ENCODE data around the gene ASF1B.
"Not testable (repeated sequence)": the region's sequence is repeated elsewhere in the genome, so short reads cannot be mapped to it uniquely, and the experiment has no call there.

ASF1B gene

DNA sequence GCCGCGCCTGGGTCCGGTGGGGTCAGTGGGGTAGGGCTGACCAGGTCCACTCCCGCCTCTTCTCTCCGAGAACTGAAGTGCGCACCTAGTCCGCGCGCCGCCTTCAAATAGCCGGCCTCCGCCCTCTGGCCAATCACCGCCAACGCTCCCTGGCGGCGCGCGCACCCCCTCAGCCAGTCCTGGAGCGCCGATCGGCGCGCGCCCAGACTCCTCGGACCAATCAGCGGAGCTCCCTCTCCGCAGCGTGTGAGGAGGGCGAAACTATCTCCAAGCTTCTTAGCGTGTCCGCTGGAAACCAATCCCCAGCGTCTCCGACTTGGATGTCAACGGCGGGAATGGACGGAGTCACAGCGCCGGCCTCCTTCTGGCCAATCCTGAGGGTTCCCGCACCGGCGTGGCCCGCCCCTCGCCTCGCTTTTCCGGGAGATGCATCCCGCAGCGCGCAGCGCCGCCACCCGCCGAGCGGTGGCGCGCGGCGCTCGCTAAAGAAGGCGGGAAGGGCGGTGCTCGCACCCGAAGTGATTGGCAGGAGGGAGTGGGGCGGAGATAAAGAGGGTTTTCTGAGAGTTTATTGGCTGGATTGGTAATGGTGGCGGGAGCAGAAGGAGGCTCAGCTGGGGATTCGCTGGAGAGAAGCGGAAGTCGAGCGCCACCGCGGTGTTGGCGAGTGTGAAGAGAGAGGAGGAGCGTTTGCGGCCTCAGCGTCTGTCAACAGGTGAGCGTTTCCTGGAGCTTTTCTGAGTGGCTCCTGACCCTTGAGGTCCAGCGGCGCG, at the start of gene ASF1B:
Gene ASF1B, minus strand, starts transcription at position 81 of the 773 bp plus-strand sequence. CDS start 133 bp downstream, outside the sequence.
- peak; percentile 100 for DNase-seq

DNA sequence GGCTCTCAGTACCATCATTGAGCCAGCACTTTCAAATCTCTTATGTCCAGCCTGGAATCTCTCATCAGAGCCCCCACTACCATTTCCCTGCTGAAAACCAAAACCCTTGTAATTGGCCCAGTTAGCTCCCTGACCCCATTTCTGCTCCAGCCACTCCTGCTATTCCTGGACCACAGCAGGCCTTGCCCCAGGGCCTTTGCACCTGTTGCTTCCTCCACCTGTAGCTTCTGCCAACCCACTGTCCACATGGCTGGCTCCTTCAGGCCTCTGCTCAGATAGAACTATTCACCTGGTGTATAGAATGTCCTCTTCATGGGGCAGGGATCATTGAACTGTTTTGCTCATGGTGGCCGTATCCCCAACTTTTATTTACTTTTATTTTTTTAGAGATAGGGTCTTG, 49.3 kb upstream of the ASF1B start:
- not testable (repeated sequence) for DNase-seq

DNA sequence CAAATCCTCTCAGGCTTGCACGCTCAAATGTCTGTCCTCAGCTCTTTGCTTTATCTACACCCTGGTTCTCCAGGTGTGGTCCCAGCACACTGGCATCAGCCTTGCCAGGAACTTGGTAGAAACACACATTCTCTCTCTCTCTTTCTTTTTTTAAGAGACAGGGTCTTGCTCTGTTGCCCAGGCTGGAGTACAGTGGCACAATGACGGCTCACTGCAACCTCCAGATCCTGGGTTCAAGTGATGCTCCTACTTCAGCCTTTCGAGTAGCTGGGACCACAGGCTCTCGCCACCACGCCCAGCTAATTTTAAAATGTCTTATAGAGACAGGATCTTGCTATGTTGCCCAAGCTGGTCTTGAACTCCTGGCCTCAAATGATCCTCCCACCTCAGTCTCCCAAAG, 48.8 kb upstream of the ASF1B start:
- DNase-seq: no peak

DNA sequence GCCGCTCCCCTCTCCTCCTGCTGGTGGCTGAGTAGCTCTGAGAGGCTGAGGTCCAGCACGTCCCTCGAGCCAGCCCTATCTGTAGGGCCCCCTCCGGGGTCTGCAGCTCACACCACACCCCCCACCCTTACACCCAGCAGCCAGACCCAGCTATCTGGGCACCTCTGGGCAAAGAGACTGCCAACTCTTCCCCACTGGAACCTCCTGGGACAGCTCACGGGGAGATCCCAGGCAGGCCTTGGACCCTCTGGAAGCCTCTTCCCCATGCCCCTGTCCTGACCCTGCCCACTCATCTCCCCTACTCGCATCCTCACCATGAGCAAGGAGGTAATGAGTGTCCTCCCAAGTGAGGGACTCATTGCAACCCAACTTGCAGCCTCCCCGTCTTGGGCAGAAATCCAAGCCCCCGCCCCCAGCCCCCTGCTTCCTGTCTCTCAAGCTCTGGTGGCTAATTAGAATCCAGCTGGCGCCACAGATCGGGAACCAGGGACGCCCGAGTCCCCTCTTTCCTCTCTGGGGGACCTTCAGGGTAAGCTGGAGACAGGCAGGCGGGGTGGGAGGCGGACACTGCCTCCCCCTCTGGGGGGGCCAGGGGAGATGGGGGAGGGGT, 47.5 kb upstream of the ASF1B start:
- DNase-seq: no peak

DNA sequence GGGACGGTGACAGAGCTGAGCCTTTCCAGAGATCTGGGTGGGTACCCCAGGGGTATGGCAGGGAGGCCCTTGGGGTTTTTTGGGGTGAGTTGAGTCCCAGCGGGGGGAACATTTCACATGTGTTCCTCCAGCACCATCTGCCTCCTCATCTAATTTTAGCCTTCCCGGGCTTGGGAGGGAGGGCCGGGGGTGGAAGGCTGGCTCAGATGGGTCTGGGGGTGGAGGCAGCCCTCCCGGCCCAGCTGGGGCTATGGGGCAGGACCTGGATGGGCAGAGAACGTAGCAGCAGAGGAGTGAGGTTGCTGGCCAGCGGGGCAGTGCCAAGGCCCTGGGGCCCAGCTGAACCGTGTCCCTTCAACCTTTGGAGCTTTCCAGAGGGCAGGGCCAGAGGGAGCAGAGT, 46.1 kb upstream of the ASF1B start:
- no peak for DNase-seq

DNA sequence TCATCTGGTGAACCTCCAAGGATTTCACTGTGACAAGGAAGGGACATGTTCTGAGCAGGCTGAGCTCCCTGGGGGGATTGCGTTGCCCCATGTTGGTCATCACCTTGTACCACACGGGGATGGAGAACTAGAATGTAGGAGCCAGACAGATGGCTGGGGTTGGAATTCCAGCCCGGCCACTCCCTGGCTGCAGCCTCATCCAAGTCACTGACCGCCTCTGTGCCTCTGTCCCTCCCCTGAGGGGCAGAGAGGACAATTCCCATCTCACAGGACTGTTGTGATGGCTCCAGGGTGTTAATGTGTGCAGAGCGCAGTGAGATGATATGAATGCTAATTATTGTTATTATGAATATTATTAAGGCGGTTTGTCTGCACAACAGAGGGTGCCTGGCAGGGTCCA, 45.5 kb upstream of the ASF1B start:
- no peak for DNase-seq

DNA sequence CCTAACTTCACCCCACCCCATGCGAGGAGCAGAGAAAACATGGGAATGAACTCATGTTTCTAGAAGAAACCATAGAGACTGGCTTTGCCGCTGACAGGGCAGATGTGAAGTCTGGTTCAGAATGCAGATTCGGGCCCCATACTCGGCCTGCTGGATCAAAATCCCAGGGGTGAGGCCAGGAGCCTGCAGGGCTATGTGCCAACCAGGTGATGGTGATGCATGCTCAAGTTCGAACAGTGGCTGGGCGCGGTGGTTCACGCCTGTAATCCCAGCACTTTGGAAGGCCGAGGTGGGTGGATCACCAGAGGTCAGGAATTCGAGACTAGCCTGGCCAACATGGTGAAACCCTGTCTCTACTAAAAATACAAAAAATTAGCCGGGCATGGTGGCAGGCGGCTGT, 44.8 kb upstream of the ASF1B start:
- not testable (repeated sequence) for DNase-seq

DNA sequence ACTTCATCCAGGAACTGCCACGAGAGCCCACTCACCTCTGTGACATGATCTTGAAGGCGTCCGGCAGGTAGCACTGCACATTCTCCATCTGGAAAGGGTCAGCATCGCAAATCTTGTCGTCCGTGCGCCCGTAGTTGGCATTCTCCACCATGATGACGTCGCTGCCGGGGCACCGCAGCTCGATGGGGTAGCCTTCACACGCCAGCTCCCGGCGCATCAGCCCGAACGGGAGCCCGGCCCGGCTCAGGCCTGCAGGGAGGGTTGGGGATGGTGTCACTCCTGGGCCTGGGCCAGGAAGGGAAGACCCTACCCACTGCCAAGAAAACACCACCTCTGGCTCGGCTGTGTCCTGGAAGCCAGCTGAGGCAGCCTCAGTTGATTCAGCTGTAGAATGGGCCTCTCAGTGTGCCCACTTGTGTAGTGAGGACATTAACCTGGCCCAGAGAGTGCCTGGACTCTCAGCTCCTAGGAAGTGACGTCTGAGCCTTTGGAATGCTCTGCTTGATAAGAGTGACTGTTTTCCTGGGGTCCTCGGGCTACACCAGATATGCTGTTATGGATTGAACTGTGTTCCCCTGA, 41.2 kb upstream of the ASF1B start:
- DNase-seq: no peak

DNA sequence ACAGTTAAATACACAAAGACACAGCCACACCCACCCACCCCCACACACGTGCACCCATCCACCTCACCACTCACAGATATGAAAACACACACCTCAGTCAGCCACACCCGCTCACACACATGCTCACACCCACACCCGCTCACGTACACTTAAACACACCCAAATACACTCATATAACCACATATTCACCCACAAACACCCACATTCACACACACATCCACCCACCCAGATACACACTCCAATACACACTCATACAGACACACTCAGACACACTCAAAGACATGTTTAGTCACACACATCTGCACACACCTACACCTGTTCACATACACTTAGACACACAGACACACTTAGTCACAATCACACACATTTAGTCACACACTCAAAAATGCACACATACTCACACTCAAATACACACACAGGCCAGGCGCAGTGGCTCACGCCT, 39.0 kb upstream of the ASF1B start:
- DNase-seq: no peak

DNA sequence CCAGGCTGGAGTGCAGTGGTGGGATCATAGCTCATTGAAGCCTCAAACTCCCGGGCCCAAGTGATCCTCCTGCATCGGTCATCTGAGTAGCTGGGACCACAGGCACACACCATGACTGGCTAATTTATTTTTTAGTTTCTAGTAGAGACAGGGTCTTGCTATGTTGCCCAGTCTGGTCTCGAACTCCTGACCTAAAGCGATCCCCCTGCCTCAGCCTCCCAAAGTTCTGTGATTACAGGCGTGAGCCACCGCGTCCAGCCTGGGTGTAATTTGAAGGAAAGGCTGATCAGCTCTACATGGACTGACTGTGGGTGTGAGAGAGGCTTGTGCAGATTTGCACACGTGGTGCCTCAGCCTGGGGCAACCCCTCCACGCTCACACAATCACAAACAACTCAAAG, 38.5 kb upstream of the ASF1B start:
- DNase-seq: no peak

DNA sequence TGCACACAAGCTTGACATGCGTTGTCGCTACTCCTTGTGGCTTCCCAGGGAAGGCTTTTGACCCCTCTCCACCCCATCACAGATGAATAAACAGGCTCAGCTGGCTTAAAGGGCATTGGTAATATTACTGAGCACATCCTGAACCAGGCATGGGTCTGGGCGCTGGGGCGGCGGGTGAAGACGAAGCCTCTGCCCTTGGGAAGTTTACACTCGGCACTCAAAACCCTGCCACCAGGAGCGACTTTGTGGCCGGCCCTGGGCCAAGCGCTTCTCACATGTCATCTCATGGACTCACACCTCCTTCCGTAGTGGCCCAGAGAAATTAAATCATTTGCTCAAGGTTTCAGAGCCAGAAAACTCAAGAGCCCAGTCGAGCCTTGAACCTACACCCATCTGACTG, 32.6 kb upstream of the ASF1B start:
- DNase-seq: no peak

DNA sequence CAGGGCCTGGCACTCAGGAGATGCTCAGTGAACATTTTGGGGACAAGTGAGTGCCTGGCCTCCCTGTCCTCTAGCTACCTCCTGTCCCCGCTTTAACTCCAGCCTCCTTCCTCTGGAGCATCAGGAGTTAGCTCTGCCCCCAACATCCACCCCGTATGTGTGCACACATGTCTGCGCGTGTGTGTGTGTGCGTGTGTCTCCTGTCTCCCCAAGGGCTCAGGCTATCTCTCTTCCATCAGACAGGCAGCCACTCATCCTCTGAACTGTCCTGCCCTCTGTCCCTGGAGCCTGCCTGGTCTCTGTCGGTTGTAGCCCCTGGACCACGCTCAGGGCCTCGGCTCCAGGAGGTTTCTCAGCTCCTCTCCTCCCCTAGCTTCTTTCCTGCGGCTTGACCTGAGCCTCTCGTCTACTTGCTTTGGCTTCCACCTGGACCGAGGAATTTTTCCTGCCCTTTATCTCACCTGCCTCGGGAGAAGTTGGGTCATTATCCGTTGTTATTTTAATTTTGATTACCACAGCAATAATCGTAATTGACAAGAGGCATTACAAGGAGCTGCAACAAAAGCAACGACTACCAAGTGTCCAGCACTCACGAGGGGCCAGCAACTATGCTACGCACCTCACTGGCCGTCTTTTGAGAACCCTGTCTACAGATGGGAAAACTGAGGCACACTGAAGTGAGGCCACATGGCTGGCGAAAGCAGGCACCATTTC, 32.0 kb upstream of the ASF1B start:
- no peak for DNase-seq

DNA sequence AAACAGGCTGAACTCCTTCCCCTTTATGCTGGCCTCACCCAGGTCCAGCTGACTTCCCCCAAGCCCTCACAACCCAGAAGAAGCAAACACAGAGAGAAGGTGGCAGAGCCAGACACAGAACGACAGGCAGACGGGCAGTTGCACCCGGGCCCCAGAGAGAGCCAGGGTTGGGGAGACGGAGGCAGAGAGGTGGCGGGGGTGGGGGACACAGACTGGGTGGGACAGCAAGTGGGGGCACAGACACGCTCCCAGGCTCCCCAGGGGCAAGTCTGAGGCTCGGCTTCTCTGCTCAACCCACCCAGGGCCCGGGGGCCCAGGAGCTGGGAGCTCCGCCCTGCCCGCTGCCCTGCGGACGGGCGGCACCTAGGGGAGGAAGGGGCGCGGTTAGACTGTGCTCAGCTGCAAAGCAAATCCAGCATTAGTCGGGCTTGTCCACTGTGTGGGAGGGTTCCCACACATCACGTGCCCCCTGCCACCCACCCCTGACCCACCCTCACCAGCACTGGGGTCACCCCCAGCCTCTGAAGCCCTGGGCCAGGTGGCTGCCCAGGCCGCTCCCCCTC, 31.3 kb upstream of the ASF1B start:
- DNase-seq: no peak

DNA sequence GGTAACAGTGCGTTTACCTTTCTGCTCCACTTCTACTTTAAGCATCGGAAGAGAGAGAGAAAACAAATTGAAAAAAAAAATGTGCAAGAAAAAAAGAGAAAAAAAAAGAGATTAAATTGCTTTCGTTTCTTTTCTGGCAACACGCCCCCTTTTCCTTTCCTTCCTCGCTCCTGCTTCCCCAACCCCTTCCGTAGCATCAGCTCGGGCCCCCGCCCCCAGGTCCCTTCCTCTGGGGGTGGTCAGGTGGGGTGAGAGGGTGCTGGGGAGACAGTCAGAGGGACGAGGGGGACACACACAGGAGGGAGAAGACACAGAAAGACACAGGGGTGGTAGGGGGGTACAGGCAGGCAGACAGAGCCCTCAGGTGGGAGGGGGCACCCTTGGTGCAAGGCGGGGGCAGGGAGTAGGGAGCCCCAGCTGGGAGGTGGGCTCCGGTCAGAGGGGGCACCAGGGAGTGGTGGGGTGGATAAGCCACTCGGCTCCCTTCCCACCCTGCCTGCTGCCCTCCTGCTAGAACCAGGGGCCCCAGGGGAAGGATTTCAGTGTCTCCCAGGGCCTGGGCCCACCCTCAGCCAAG, 30.7 kb upstream of the ASF1B start:
- no peak for DNase-seq

DNA sequence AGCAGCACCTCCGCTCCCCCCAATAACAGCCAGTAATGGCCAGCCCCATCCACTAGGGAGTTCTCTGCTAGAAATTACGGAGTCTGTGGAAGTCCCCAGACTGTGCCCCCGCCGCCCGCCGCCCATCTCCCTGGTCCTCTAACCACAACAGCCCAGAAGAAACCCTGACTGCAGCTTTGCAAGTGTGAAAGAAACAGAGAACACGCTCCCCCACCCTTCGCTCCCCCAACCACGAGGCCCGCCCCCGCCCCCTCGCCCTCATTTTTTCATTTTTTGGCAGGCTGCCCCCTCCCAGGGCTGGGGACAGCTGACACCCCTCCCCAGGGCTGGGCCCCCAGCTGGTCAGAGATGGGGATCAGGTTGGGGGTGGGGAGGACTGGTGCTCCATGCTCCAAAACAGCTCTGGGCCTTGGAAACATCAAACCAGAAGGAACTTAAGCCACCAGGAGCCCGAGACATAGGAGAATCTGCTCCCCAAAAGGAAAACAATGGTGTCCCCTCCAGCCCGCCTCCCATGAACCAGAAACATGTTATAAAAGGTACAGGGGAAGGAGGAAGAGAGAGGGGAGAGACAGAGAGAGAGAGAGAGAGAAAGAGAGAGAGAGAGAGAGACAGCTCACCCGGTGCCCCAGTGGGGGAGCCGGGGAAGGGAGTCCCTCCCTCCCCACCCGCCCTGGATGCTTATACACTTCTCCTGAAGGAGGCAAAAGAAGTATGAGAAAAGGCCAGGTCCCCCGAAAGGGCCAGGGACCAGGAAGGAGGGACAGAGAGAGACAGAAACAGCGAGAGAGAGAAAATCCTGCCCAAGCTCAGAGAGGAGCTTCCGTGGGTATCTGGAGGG, 29.8 kb upstream of the ASF1B start:
- no peak for DNase-seq

DNA sequence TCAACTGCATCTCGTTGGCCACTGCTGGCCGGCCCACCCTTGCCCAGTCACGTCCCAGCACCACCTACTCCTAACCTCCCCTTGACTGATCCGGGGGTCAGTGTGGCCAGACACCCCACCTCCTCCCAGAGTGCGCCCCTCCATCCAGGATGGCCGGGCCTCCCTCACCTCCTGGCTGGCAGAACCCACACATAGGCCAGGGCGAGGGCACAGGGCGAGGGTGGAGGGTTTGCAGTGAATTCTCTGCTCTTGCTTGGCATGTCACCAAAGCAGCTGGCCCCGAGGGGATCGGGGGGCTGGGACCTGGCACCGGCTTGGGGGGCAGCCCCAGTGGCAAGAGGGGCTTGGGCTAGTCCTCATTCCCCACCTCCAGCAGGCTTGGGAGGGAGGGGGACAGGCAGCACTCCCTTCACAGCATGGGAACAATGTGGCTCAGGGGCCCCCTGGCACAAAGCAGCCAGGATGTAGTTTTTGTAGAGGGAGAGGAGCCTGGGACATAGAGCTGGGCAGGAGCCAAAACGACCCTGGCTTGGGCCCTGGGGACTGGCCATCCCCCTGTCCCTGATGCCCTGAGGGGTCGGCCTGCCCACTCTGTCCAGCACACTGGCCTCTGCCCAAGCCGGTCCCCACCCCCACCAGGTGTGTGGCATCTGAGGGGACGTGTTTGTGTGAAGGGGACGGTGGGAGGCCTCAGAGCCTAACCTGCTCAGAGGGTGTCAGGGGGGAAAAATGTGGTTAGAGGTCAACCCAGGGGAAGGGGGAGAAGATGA, 28.5 kb upstream of the ASF1B start:
- DNase-seq: no peak

DNA sequence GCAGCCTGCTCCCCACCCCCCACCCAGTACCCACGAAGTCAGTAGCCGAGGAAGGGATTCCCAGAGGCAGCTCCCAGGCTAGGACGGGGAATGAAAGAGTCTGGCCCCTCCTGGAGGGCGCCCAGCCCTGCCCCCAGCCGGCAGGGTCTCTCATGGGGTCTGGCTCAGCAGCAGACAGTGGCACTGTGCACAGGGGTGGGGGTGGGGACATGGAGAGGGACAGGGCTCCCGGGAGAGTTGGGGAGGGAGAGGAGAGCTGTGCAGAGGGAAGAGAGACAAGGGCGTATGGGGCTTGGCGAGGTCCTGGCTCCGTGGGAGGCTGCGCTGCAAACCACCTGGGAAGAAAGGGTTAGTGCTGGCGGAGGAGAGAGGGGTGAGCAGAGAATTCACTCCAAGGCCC, 27.7 kb upstream of the ASF1B start:
- no peak for DNase-seq

DNA sequence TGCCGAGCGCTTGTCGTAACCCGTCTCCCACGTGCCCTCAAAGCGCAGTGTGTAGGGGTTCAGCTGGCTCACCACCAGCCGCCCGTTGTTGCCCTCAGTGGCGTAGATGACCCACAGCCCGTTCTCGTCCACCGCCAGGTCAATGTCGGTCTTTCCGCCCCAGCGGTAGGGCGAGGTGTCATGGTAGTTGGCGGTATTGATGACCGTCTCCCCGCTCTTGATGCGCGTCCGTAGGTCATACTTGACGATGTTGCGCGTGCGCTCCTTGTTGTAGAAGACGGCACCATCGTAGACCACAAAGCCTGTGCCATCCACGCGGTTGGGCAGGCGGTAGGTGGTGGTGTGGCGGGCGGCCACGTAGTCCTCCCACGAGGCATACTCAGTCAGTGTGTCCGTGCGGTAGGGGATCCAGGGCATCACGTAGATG, 26.5 kb upstream of the ASF1B start:
- DNase-seq: no peak

DNA sequence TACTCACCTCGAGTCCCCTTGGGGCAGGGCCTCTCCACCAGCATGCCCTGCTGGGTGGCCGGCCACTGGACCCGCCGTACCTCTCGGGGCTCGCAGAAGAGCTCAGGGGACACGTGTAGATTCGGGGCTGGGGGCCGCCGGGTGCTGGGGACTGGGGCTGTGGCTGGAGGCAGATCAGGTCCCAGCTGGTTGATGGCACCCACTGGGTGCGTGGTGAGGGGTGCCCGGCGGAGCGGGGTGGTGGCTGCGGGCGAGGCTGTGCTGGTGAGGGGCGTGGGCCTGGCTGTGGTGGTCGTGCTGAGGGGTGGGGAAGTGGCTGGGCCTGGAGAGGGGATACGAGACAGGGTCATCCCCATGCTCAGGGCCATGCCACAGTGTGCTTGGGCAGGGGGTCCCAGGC, 24.9 kb upstream of the ASF1B start:
- no peak for DNase-seq

DNA sequence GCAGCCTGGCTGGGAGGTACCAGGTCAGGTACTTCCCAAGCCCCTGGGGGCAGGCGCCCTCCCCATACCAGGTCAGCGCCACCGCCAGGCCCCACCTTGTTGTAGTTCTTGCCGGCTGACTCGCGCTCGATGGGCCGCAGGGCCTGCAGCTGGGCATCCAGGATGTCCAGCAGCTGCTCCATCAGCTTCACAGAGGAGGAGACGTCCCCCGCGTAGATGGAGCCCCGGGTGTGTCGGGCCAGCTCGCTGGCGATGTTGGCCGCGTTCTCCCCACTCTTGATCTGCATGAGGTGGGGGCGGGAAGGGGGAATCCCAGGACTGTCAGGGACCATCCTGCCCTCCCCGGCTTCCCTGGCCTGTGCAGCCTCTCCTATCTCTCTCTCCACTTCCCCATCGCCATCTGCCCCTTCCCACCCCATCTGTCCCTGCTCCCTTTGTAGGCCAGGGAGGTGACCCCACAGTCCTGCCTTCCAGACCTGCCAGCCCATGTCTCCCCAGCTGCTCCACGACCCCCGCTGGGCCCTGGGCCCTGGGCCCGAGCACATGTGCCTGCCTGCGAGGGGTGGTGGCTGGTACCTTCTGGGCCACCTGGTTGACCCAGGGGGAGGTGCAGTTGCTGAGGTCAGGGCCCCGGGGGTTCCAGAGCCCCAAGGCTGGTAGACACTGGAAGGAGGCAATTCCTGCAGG, 23.8 kb upstream of the ASF1B start:
- DNase-seq: no peak

DNA sequence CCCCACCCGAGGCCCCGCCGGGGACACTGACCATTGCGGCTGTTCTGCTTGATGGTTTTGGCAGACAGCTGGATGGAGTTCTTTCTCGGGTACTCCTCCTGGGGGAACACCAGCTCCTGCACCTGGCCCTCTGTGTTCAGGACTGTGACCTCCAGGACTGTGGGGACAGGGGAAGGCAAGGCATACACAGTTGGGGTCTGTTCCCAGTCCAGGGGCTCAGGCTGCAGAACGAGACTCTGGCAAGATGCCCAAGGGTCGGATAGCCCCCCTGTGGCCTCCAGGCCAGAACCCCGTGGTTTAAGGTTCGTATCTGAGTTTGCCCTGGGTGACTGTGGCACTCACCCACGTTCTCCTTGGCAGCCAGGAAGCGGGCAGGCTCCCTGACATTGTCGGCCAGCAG, 22.7 kb upstream of the ASF1B start:
- no peak for DNase-seq
